ENCODE data around the gene ZNF28. TPM values are rescaled to one million over a fixed set of nuclear protein-coding genes. Genes with fewer than 3 reads are reported as not detected.
"Not testable (repeated sequence)": the region's sequence is repeated elsewhere in the genome, so short reads cannot be mapped to it uniquely, and the experiment has no call there.

The ZNF28 gene
- 6.1 TPM for polyA plus RNA-seq (2013, experiment 1 of 2)
- 7.3 TPM for polyA plus RNA-seq (2013, experiment 2 of 2)

GRCh38 chr19:52821204-52821960 lies at the start of gene ZNF28:
TSS of gene ZNF28 (minus strand) at chr19:52821633. CDS start at chr19:52817958, 3,675 bp downstream.
- H3K79me1 ChIP-seq (replicated peaks; ENCODE audit: low read length, poor library complexity, severe bottlenecking); H2AFZ ChIP-seq (ENCODE audit: low read depth, low read length); H2AK5ac ChIP-seq (ENCODE audit: low read length, severe bottlenecking); H2BK5ac ChIP-seq (ENCODE audit: low read depth, low read length, poor library complexity, severe bottlenecking); H3K14ac ChIP-seq (ENCODE audit: low read length in 2 of 2); H2BK12ac ChIP-seq (ENCODE audit: low read length in 2 of 2); H3K18ac ChIP-seq (ENCODE audit: low read depth in 1 of 2, low read length in 2 of 2); H4K8ac ChIP-seq (ENCODE audit: low read length); H3K4me1 ChIP-seq (ENCODE audit: control insufficient read depth, insufficient read depth, low read depth, low read length); H3K9me3 ChIP-seq (ENCODE audit: control insufficient read depth, low read length); H3K23ac ChIP-seq (ENCODE audit: low read length in 2 of 2); H2BK15ac ChIP-seq (ENCODE audit: low read depth, poor library complexity, severe bottlenecking); H4K91ac ChIP-seq (ENCODE audit: low read length); H2BK120ac ChIP-seq (ENCODE audit: low read depth, low read length); H3K27me3 ChIP-seq (ENCODE audit: control insufficient read depth in 1 of 2, insufficient read depth in 1 of 2, low read length in 2 of 2); H3K27ac ChIP-seq (ENCODE audit: low read length, poor library complexity, severe bottlenecking): not testable (repeated sequence)
- WGBS: 0% methylated on average over 27 of the region's 44 CpGs
- Histone ChIP-seq H3K9ac (ENCODE audit: low read length) (peak within 1 kb of the TSS; percentile 90), H3K4me2 (ENCODE audit: low read length, poor library complexity, severe bottlenecking) (peak within 1 kb of the TSS; percentile 62), H3K36me3 (ENCODE audit: control insufficient read depth in 1 of 2, insufficient read depth in 2 of 2, low read depth in 1 of 2, low read length in 2 of 2) (peaks cover 15 to 17% of the 10 kb centered on the region in 2 experiments), H3K4ac (ENCODE audit: low read depth in 1 of 2, low read length in 2 of 2) (peak within 1 kb of the TSS in 1 of 2 experiments; percentile 16), H3K4me3 (ENCODE audit: insufficient read depth in 1 of 2, low read depth in 1 of 2, low read length in 2 of 2) (peak within 1 kb of the TSS; percentile 54 to 83)
- peak; percentile 39 for DNase-seq

GRCh38 chr19:52868031-52868430 lies 46.6 kb upstream of the ZNF28 start:
- not testable (repeated sequence) for H3K36me3 ChIP-seq (ENCODE audit: control insufficient read depth in 1 of 2, insufficient read depth in 2 of 2, low read depth in 1 of 2, low read length in 2 of 2); H3K23ac ChIP-seq (ENCODE audit: low read length in 2 of 2); H2BK5ac ChIP-seq (ENCODE audit: low read depth, low read length, poor library complexity, severe bottlenecking); H3K4me2 ChIP-seq (ENCODE audit: low read length, poor library complexity, severe bottlenecking); H3K9ac ChIP-seq (ENCODE audit: low read length); H2AK5ac ChIP-seq (ENCODE audit: low read length, severe bottlenecking); H4K91ac ChIP-seq (ENCODE audit: low read length); H3K4me3 ChIP-seq (ENCODE audit: insufficient read depth in 1 of 2, low read depth in 1 of 2, low read length in 2 of 2); H2BK15ac ChIP-seq (ENCODE audit: low read depth, poor library complexity, severe bottlenecking); H3K4ac ChIP-seq (ENCODE audit: low read depth in 1 of 2, low read length in 2 of 2); H3K14ac ChIP-seq (ENCODE audit: low read length in 2 of 2); H3K27me3 ChIP-seq (ENCODE audit: control insufficient read depth in 1 of 2, insufficient read depth in 1 of 2, low read length in 2 of 2); H3K27ac ChIP-seq (ENCODE audit: low read length, poor library complexity, severe bottlenecking); H3K79me1 ChIP-seq (replicated peaks; ENCODE audit: low read length, poor library complexity, severe bottlenecking); H3K18ac ChIP-seq (ENCODE audit: low read depth in 1 of 2, low read length in 2 of 2); H4K8ac ChIP-seq (ENCODE audit: low read length); H2BK120ac ChIP-seq (ENCODE audit: low read depth, low read length); H2AFZ ChIP-seq (ENCODE audit: low read depth, low read length); H3K4me1 ChIP-seq (ENCODE audit: control insufficient read depth, insufficient read depth, low read depth, low read length); H2BK12ac ChIP-seq (ENCODE audit: low read length in 2 of 2); DNase-seq
- H3K9me3 ChIP-seq (ENCODE audit: control insufficient read depth, low read length): peaks cover 12% of the 10 kb centered on the region
- 93% methylated on average over 10 of the region's 11 CpGs for WGBS

- H2BK5ac ChIP-seq (ENCODE audit: low read depth, low read length, poor library complexity, severe bottlenecking); H3K79me1 ChIP-seq (replicated peaks; ENCODE audit: low read length, poor library complexity, severe bottlenecking); H3K27me3 ChIP-seq (ENCODE audit: control insufficient read depth in 1 of 2, insufficient read depth in 1 of 2, low read length in 2 of 2); H2BK15ac ChIP-seq (ENCODE audit: low read depth, poor library complexity, severe bottlenecking); H2BK12ac ChIP-seq (ENCODE audit: low read length in 2 of 2); H2BK120ac ChIP-seq (ENCODE audit: low read depth, low read length); H2AK5ac ChIP-seq (ENCODE audit: low read length, severe bottlenecking); H3K14ac ChIP-seq (ENCODE audit: low read length in 2 of 2); H3K23ac ChIP-seq (ENCODE audit: low read length in 2 of 2); H3K4me1 ChIP-seq (ENCODE audit: control insufficient read depth, insufficient read depth, low read depth, low read length); H4K91ac ChIP-seq (ENCODE audit: low read length): not testable (repeated sequence)
- Histone ChIP-seq H3K4ac (ENCODE audit: low read depth in 1 of 2, low read length in 2 of 2) (peak within 1 kb of the TSS in 1 of 2 experiments; percentile 28), H4K8ac (ENCODE audit: low read length) (peak within 1 kb of the TSS; percentile 85), H3K4me3 (ENCODE audit: insufficient read depth in 1 of 2, low read depth in 1 of 2, low read length in 2 of 2) (peak within 1 kb of the TSS; percentile 66 to 89), H3K36me3 (ENCODE audit: control insufficient read depth in 1 of 2, insufficient read depth in 2 of 2, low read depth in 1 of 2, low read length in 2 of 2) (peaks cover 13 to 17% of the 10 kb centered on the region in 2 experiments), H3K9me3 (ENCODE audit: control insufficient read depth, low read length) (peaks cover 13% of the 10 kb centered on the region), H3K4me2 (ENCODE audit: low read length, poor library complexity, severe bottlenecking) (peak within 1 kb of the TSS; percentile 79), H2AFZ (ENCODE audit: low read depth, low read length) (peak within 1 kb of the TSS; percentile 85), H3K9ac (ENCODE audit: low read length) (peak within 1 kb of the TSS; percentile 92), H3K27ac (ENCODE audit: low read length, poor library complexity, severe bottlenecking) (peak within 1 kb of the TSS; percentile 21), H3K18ac (ENCODE audit: low read depth in 1 of 2, low read length in 2 of 2) (peak within 1 kb of the TSS in 1 of 2 experiments; percentile 33)
- peak; percentile 67 for DNase-seq
- WGBS: 15% methylated on average over 22 of the region's 43 CpGs
Measured at GRCh38 chr19:52857378-52858191, 36.2 kb upstream of the ZNF28 start, which contains the start of gene ZNF468. TSS of gene ZNF468 (minus strand) at chr19:52857619. CDS start at chr19:52854272, 3,347 bp downstream.
